MCF 10A (cell line): ENCODE data around the gene IL5RA. TPM values are rescaled to one million over a fixed set of nuclear protein-coding genes. Genes with fewer than 3 reads are reported as not detected.

Source experiments
- BruUV-seq: library from RNA; stranded (reverse); fragments of 400-500 nt; replicated peaks from 2 replicates; lab custom pipeline; 2021; lab: Mats Ljungman, UMichigan
- CTCF ChIA-PET: fragments of 300-600 bp; sonication (Branson Sonifier 250); formaldehyde crosslinking; extraction: SDS; loops from one replicate; lab custom pipeline; 2021; ENCODE audit warnings: antibody characterized with exemption, inconsistent platforms; lab: Yijun Ruan, JAX
- POLR2A ChIA-PET: fragments of 300-600, 350-650 bp; sonication (Branson Sonifier 250); formaldehyde crosslinking; extraction: SDS; loops from one replicate; lab custom pipeline; 2020; ENCODE audit warnings: antibody characterized with exemption, inconsistent platforms; lab: Yijun Ruan, JAX
- DNase-seq: peaks from one replicate; pipeline ENCODE4 v3.0.0-alpha.2; 2018; ENCODE audit not compliant: unreplicated experiment
- H3K27ac Mint-ChIP-seq: one replicate; pipeline ENCODE4 v1.8.0; 2022; ENCODE audit warnings: mild to moderate bottlenecking, low read depth, mixed read lengths; ENCODE audit not compliant: unreplicated experiment
- H3K27me3 Mint-ChIP-seq: one replicate; pipeline ENCODE4 v1.8.0; 2022; ENCODE audit warnings: mixed read lengths; ENCODE audit not compliant: insufficient read depth, unreplicated experiment
- H3K36me3 Mint-ChIP-seq: one replicate; pipeline ENCODE4 v1.8.0; 2022; ENCODE audit warnings: mild to moderate bottlenecking, moderate library complexity, mixed read lengths; ENCODE audit not compliant: insufficient read depth, unreplicated experiment
- H3K4me1 Mint-ChIP-seq: one replicate; pipeline ENCODE4 v1.8.0; 2022; ENCODE audit warnings: mixed read lengths; ENCODE audit not compliant: insufficient read depth, unreplicated experiment
- H3K4me3 Mint-ChIP-seq: one replicate; pipeline ENCODE4 v1.8.0; 2022; ENCODE audit warnings: mild to moderate bottlenecking, moderate library complexity, mixed read lengths; ENCODE audit not compliant: unreplicated experiment
- H3K9me3 Mint-ChIP-seq: one replicate; pipeline ENCODE4 v1.8.0; 2022; ENCODE audit warnings: mixed read lengths; ENCODE audit not compliant: unreplicated experiment
- CTCF ChIP-seq: fragments of 200-600 bp; IDR thresholded peaks from one replicate; pipeline ENCODE4 v1.8.0; 2022; ENCODE audit warnings: antibody characterized with exemption, mild to moderate bottlenecking; ENCODE audit not compliant: unreplicated experiment
- intact Hi-C: fragments of 100-400 bp; cut with micrococcal nuclease; formaldehyde crosslinking; loops from 2 replicates; pipeline ENCODE4 v1.14.1; 2022
- total RNA-seq: library from RNA; stranded (reverse); gene quantifications from 2 replicates; pipeline ENCODE4 v1.2.3, GENCODE V29; 2022

The IL5RA gene
- total RNA-seq, 1 experiment from 2014 or later: not detected

GRCh38 chr3:3064297-3064696 is 45.9 kb downstream of the IL5RA start:
- TF ChIP-seq CTCF: no peak
- Mint-ChIP-seq H3K4me3 (no peak overlapping the region), H3K27me3 (no peaks in the 10 kb centered on the region), H3K4me1 (peaks cover 16% of the 10 kb centered on the region), H3K9me3 (no peaks in the 10 kb centered on the region), H3K36me3 (no peaks in the 10 kb centered on the region), H3K27ac (no peak overlapping the region)
- BruUV-seq: no TSS peak
- no peak for DNase-seq
- intact Hi-C loops: no loop called here
- ChIA-PET CTCF (interaction anchor here (0.6 kb wide), 1 partner anchor 791 kb away, joined by 4 read pairs; no protein-coding TSS in a partner anchor), POLR2A (no interaction called here)

DNA sequence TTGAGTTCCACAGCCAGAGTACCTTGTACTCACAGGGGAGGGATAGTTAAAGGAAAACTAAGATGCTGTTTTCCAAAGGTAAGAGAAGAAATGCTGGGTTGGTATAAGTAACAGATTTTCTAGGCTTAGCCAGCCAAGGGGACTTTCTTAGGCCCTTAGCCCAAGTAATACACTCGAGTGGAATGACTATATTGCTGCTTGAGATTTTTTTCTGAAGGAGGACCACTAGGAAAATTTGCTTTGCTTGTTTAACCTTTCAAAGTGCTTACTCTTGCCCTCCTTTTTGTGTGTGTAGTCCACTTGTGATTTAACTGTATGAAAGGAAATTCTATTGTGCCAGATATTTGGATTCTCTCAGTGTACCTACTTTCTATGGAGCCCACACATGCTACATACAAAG is 50.5 kb downstream of the IL5RA start:
- Mint-ChIP-seq H3K4me3 (no peak overlapping the region), H3K4me1 (no peaks in the 10 kb centered on the region), H3K27me3 (peaks cover 44% of the 10 kb centered on the region), H3K36me3 (no peaks in the 10 kb centered on the region), H3K27ac (no peak overlapping the region), H3K9me3 (no peaks in the 10 kb centered on the region)
- no peak for DNase-seq
- CTCF ChIA-PET: no interaction called here
- POLR2A ChIA-PET: no interaction called here
- intact Hi-C loops: no loop called here
- TF ChIP-seq CTCF: no peak
- no TSS peak for BruUV-seq

DNA sequence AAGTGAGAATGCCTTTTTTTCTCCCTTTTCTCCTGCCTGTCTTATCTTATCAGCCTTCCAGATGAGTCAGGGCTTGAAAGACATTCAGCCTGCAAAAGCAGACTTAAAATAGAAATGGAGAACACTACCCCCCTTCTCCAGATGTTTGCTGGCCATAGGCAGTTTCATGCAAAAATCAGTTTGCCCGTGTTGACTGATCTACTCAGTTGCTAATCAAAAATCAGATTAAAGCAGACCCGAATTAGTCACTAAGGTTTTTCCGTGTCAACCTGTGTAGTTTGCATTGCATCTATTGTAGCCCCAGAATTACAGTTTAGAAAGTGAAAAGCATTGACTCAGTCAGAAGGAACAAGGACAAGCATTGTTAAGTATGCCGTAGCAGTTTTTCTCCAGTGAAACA is 56.2 kb downstream of the IL5RA start:
- CTCF ChIA-PET: interaction anchor here (0.5 kb wide), 1 partner anchor 802 kb away, joined by 3 read pairs; no protein-coding TSS in a partner anchor
- H3K36me3 Mint-ChIP-seq: no peaks in the 10 kb centered on the region
- BruUV-seq: no TSS peak

More for the DNA sequence above, 56.2 kb downstream of the IL5RA start:
- H3K4me1 Mint-ChIP-seq: no peaks in the 10 kb centered on the region
- H3K27ac Mint-ChIP-seq: no peak overlapping the region
- DNase-seq: no peak
- intact Hi-C loops: no loop called here
- H3K4me3 Mint-ChIP-seq: no peak overlapping the region
- POLR2A ChIA-PET: no interaction called here
- no peaks in the 10 kb centered on the region for H3K9me3 Mint-ChIP-seq
- no peak for TF ChIP-seq CTCF
- peaks cover 90% of the 10 kb centered on the region for H3K27me3 Mint-ChIP-seq
